ENCODE data around the gene PAX7. TPM values are rescaled to one million over a fixed set of nuclear protein-coding genes. Genes with fewer than 3 reads are reported as not detected.

PAX7 gene
- total and polyA plus RNA-seq, 12 donors, result not detected

- Histone ChIP-seq H3K4me3 (no peak overlapping the region), H3K4me1 (peaks cover 0 to 13% (median 0%) of the 10 kb centered on the region in 9 donors), H3K36me3 (no peaks in the 10 kb centered on the region), H3K27me3 (peaks cover 0 to 55% (median 37%) of the 10 kb centered on the region in 7 donors), H3K27ac (no peak overlapping the region), H3K9me3 (no peaks in the 10 kb centered on the region)
- DNase-seq (no peak), ATAC-seq (no peak)
- intact Hi-C loops (cut with DNase I), result loop anchor here in 4 of 10 donors (10.0 kb wide), 2 partner anchors 933 to 1093 kb away; no protein-coding TSS in a partner anchor
- no peak for TF ChIP-seq CTCF (IDR thresholded peaks at IDR 0.05)
- 46 to 47% methylated on average over 9 of the region's 9 CpGs for WGBS, 2 donors
Measured at GRCh38 chr1:18588093-18588492, 42.6 kb upstream of the PAX7 start.

DNA sequence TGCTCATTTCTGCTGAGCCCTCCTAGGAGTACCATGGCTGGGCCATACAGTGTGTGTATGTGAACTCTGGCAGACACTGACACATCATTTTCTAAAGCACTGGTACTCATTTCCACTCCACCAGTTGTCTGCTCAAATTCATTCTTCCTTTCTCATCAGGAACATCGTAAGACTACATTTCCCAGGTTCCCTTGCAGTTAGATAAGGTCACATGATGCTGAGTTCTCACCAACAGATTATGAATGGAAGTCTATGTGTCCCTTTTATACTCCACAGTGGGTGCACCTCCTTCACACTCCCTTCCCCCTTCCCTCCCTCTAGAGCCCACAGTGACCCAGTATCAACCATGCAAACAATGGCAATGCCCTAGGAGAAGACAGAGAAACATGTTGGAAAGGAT lies 38.3 kb upstream of the PAX7 start:
- no peak for TF ChIP-seq CTCF (IDR thresholded peaks at IDR 0.05)
- H3K9me3 ChIP-seq, result no peaks in the 10 kb centered on the region
- ATAC-seq, result no peak
- H3K4me1 ChIP-seq, result no peaks in the 10 kb centered on the region
- 65 to 76% methylated on average over 1 of the region's 1 CpG for WGBS, 2 donors
- no peaks in the 10 kb centered on the region for H3K36me3 ChIP-seq
- peaks cover 0 to 83% (median 53%) of the 10 kb centered on the region in 7 donors for H3K27me3 ChIP-seq
- DNase-seq, result no peak
- no peak overlapping the region for H3K4me3 ChIP-seq
- intact Hi-C loops (cut with DNase I), result no loop called here
- H3K27ac ChIP-seq, result no peak overlapping the region

DNA sequence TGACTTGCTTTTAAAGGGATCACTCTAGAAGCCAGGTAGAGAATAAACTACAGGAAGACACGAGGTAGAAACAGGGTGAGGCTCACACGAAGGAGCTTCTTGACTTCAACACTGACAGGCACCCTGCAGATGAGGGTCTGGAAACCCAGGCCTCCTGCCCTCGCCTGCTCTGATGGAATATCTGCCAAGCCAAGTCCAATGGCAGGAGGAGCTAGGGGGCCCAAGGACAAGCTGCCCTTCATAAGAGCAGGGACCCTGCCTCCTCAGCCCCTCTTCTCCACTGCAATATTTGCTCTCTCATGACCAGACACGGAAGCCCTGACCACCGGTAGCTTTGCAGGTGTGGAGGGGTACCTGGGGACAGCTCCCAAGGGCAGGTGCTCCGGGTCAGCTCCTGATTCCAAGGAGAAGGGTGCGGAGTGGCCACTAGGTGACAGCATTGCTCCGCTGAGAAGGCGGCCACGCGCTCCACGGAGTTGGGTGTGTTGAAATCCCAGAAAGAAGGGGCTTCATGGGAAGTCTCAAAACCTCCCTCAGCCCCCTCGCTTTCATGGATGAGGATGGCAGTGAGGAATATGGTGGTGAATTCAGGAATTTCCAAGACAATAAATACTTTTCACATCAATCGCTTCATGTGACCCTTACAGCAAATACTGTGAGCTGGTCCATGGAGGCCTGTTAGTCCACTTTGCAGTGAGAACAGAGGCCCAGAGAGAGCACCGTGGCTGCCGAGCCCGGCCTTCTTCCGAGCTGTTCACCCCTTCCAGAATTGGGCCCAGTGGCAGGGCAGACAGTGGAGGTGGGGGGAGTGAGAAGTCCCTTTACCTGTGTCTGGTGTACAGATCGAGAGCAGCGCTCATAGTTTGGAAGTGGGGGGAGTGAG lies 33.2 kb upstream of the PAX7 start:
- H3K27me3 ChIP-seq, result peaks cover 7 to 86% (median 61%) of the 10 kb centered on the region in 7 donors
- H3K4me1 ChIP-seq, result no peaks in the 10 kb centered on the region
- peak; percentile 90 to 95 (median 91) for TF ChIP-seq CTCF (IDR thresholded peaks at IDR 0.05)
- H3K36me3 ChIP-seq, result no peaks in the 10 kb centered on the region
- no peaks in the 10 kb centered on the region for H3K9me3 ChIP-seq
- WGBS, 2 donors, result 18 to 20% methylated on average over 20 of the region's 20 CpGs
- no peak overlapping the region for H3K4me3 ChIP-seq
- peak in 7 of 8 donors; percentile 65 to 84 (median 76) for ATAC-seq
- DNase-seq, result peak; percentile 32 to 55
- H3K27ac ChIP-seq, result no peak overlapping the region
- intact Hi-C loops (cut with DNase I), result loop anchor here (1.0 to 5.0 kb wide), 8 partner anchors 85 to 643 kb away; no protein-coding TSS in a partner anchor

GRCh38 chr1:18599086-18599485 lies 31.6 kb upstream of the PAX7 start:
- H3K27ac ChIP-seq, result no peak overlapping the region
- ATAC-seq (peak in 1 of 8 donors; percentile 47), DNase-seq (no peak)
- no peaks in the 10 kb centered on the region for H3K36me3 ChIP-seq
- intact Hi-C loops (cut with DNase I), result loop anchor here in 8 of 10 donors (2.0 to 5.0 kb wide), 5 partner anchors 83 to 278 kb away; no protein-coding TSS in a partner anchor
- peaks cover 7 to 75% (median 56%) of the 10 kb centered on the region in 7 donors for H3K27me3 ChIP-seq
- TF ChIP-seq CTCF (IDR thresholded peaks at IDR 0.05), result no peak
- H3K9me3 ChIP-seq, result no peaks in the 10 kb centered on the region
- H3K4me3 ChIP-seq, result no peak overlapping the region
- 18 to 21% methylated on average over 12 of the region's 12 CpGs for WGBS, 2 donors
- H3K4me1 ChIP-seq, result no peaks in the 10 kb centered on the region
